ENCODE data around the gene MBNL1. TPM values are rescaled to one million over a fixed set of nuclear protein-coding genes. Genes with fewer than 3 reads are reported as not detected.
A peak's percentile ranks its signal among the peaks of the same experiment; 100 is the strongest.

Gene MBNL1
- total RNA-seq, 1 donor from 2014 or later: 296 TPM

- no peak overlapping the region for H3K27ac Mint-ChIP-seq
- H3K27me3 Mint-ChIP-seq: peaks cover 14% of the 10 kb centered on the region
- no peak for DNase-seq
- H3K36me3 Mint-ChIP-seq (ENCODE audit: low read depth): peaks cover 1% of the 10 kb centered on the region
- intact Hi-C loops (cut with micrococcal nuclease): no loop called here
- peaks cover 25% of the 10 kb centered on the region for H3K4me1 Mint-ChIP-seq
- peaks cover 6% of the 10 kb centered on the region for H3K9me3 Mint-ChIP-seq
- no peak overlapping the region for H3K4me3 Mint-ChIP-seq
These were observed 231.2 kb downstream of the MBNL1 start for GRCh38 chr3:152499791-152500385.

GRCh38 chr3:152505926-152506325 lies 237.2 kb downstream of the MBNL1 start:
- intact Hi-C loops (cut with micrococcal nuclease): loop anchor here (5.0 kb wide), 1 partner anchor 34 kb away; no protein-coding TSS in a partner anchor
- H3K4me3 Mint-ChIP-seq: peak overlapping the region; percentile 58
- H3K9me3 Mint-ChIP-seq: peaks cover 6% of the 10 kb centered on the region
- peak; percentile 83 for DNase-seq
- H3K4me1 Mint-ChIP-seq: peaks cover 32% of the 10 kb centered on the region
- H3K27ac Mint-ChIP-seq: peak overlapping the region; percentile 64
- peaks cover 1% of the 10 kb centered on the region for H3K36me3 Mint-ChIP-seq (ENCODE audit: low read depth)
- H3K27me3 Mint-ChIP-seq: peaks cover 9% of the 10 kb centered on the region

- intact Hi-C loops (cut with micrococcal nuclease): loop anchor here (5.0 kb wide), 1 partner anchor 36 kb away; no protein-coding TSS in a partner anchor
- H3K27ac Mint-ChIP-seq: no peak overlapping the region
- H3K4me3 Mint-ChIP-seq: no peak overlapping the region
- DNase-seq: no peak
- peaks cover 10% of the 10 kb centered on the region for H3K27me3 Mint-ChIP-seq
- H3K9me3 Mint-ChIP-seq: no peaks in the 10 kb centered on the region
- H3K36me3 Mint-ChIP-seq (ENCODE audit: low read depth): no peaks in the 10 kb centered on the region
- H3K4me1 Mint-ChIP-seq: peaks cover 32% of the 10 kb centered on the region
These were observed 240.0 kb downstream of the MBNL1 start for GRCh38 chr3:152508705-152509104.

- H3K36me3 Mint-ChIP-seq (ENCODE audit: low read depth): no peaks in the 10 kb centered on the region
- peaks cover 19% of the 10 kb centered on the region for H3K27me3 Mint-ChIP-seq
- no peak for DNase-seq
- peaks cover 11% of the 10 kb centered on the region for H3K4me1 Mint-ChIP-seq
- H3K9me3 Mint-ChIP-seq: no peaks in the 10 kb centered on the region
- intact Hi-C loops (cut with micrococcal nuclease): no loop called here
- H3K27ac Mint-ChIP-seq: no peak overlapping the region
- H3K4me3 Mint-ChIP-seq: no peak overlapping the region
These were observed 243.2 kb downstream of the MBNL1 start for GRCh38 chr3:152511904-152512303.

GRCh38 chr3:152513301-152513960 lies 244.7 kb downstream of the MBNL1 start:
- intact Hi-C loops (cut with micrococcal nuclease): no loop called here
- no peaks in the 10 kb centered on the region for H3K9me3 Mint-ChIP-seq
- no peak overlapping the region for H3K4me3 Mint-ChIP-seq
- H3K27me3 Mint-ChIP-seq: peaks cover 29% of the 10 kb centered on the region
- H3K4me1 Mint-ChIP-seq: peaks cover 7% of the 10 kb centered on the region
- H3K27ac Mint-ChIP-seq: no peak overlapping the region
- no peak for DNase-seq
- no peaks in the 10 kb centered on the region for H3K36me3 Mint-ChIP-seq (ENCODE audit: low read depth)
